ENCODE results near the gene CYB561D1.

DNA sequence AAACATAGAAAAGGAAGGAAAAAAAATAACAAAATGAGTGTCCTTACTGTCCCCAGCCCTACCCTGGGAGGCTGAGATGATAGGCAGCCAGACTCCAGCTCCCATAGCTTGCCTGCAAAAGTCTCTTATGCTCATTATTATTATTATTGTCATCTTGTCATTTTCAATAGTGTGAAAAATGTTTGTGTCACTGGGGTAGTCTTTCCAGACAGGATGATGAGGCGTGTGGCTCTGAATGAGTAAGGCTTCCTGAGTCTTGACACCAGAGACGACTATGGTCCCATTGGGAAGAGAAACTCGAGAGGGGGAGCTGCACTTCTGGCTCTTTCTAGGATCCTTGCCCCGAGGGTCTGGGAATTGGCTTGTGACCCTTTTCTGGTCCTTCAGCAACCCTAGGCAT is 1.1 kb upstream of the CYB561D1 start:
- TF ChIP-seq EZH2 (IDR thresholded peaks at IDR 0.05) (no peak), POLR2AphosphoS5 (IDR thresholded peaks at IDR 0.05; ENCODE audit: borderline replicate concordance, low read depth, low read length) (no peak)

All from SK-N-MC (cell line).